Astrocyte (in vitro differentiated cells and primary cell): ENCODE data around the gene VWA5B2. TPM values are rescaled to one million over a fixed set of nuclear protein-coding genes. Genes with fewer than 3 reads are reported as not detected.

ENCODE experiments used
- DNase-seq: peaks from one replicate; pipeline ENCODE4 v3.0.0-alpha.2; 2010; ENCODE audit warnings: low read depth
- FAIRE-seq: peaks from 2 replicates; lab custom pipeline; 2011; peaks lifted over from hg19 to GRCh38; lab: Jason Lieb, UNC
- H2AFZ ChIP-seq: 2 replicates; pipeline ENCODE4 v1.6.0; 2012; ENCODE audit warnings: low read depth, low read length, inconsistent platforms
- H3K27ac ChIP-seq: 2 replicates; pipeline ENCODE4 v1.5.1; 2011; ENCODE audit warnings: low read depth, low read length, inconsistent platforms
- H3K27me3 ChIP-seq: 2 replicates; pipeline ENCODE4 v1.6.0; 2011; ENCODE audit warnings: low read length, inconsistent platforms; ENCODE audit not compliant: insufficient read depth
- H3K36me3 ChIP-seq: 2 replicates; pipeline ENCODE4 v1.5.1; 2011; ENCODE audit warnings: low read length, inconsistent platforms; ENCODE audit not compliant: insufficient read depth
- H3K4me1 ChIP-seq: 2 replicates; pipeline ENCODE4 v1.5.1; 2011; ENCODE audit warnings: low read length, inconsistent platforms; ENCODE audit not compliant: insufficient read depth
- H3K4me2 ChIP-seq: 2 replicates; pipeline ENCODE4 v1.6.0; 2012; ENCODE audit warnings: low read length, inconsistent platforms
- H3K4me3 ChIP-seq: 2 replicates; pipeline ENCODE4 v1.5.1; 2011; ENCODE audit warnings: low read depth, mild to moderate bottlenecking, low read length, inconsistent platforms; ENCODE audit not compliant: insufficient read depth
- H3K79me2 ChIP-seq: 2 replicates; pipeline ENCODE4 v1.6.0; 2012; ENCODE audit warnings: mild to moderate bottlenecking, low read length, inconsistent platforms; ENCODE audit not compliant: insufficient read depth
- H3K9ac ChIP-seq: 2 replicates; pipeline ENCODE4 v1.6.0; 2012; ENCODE audit warnings: mild to moderate bottlenecking, low read length, inconsistent platforms
- H3K9me3 ChIP-seq: 2 replicates; pipeline ENCODE4 v1.5.1; 2012; ENCODE audit warnings: low read depth, mild to moderate bottlenecking, low read length, inconsistent platforms; ENCODE audit not compliant: insufficient read depth
- H4K20me1 ChIP-seq: 2 replicates; pipeline ENCODE4 v1.6.0; 2012; ENCODE audit warnings: low read length, inconsistent platforms; ENCODE audit not compliant: insufficient read depth
- H3K27ac Mint-ChIP-seq: one replicate; pipeline ENCODE4 v1.8.0; 2021; ENCODE audit warnings: mild to moderate bottlenecking, mixed read lengths; ENCODE audit not compliant: unreplicated experiment
- H3K27me3 Mint-ChIP-seq: one replicate; pipeline ENCODE4 v1.8.0; 2021; ENCODE audit warnings: low read depth, mixed read lengths; ENCODE audit not compliant: unreplicated experiment
- H3K36me3 Mint-ChIP-seq: one replicate; pipeline ENCODE4 v1.8.0; 2021; ENCODE audit warnings: low read depth, mixed read lengths; ENCODE audit not compliant: unreplicated experiment
- H3K4me1 Mint-ChIP-seq: one replicate; pipeline ENCODE4 v1.8.0; 2021; ENCODE audit warnings: low read depth, mixed read lengths; ENCODE audit not compliant: unreplicated experiment
- H3K4me3 Mint-ChIP-seq: one replicate; pipeline ENCODE4 v1.8.0; 2021; ENCODE audit warnings: mild to moderate bottlenecking, moderate library complexity, mixed read lengths; ENCODE audit not compliant: unreplicated experiment
- H3K9me3 Mint-ChIP-seq: one replicate; pipeline ENCODE4 v1.8.0; 2021; ENCODE audit warnings: mild to moderate bottlenecking, mixed read lengths; ENCODE audit not compliant: unreplicated experiment
- CTCF ChIP-seq: IDR thresholded peaks from 2 replicates; pipeline ENCODE4 v1.5.1; 2011; ENCODE audit warnings: low read depth, mild to moderate bottlenecking, inconsistent platforms, low read length, moderate library complexity; ENCODE audit not compliant: insufficient read depth
- EZH2 ChIP-seq: IDR thresholded peaks from 2 replicates; pipeline ENCODE4 v1.6.1; 2012; ENCODE audit warnings: mild to moderate bottlenecking, low read length, inconsistent platforms; ENCODE audit not compliant: insufficient read depth
- total RNA-seq: library from RNA; stranded (reverse); gene quantifications from 2 replicates; pipeline ENCODE4 v1.2.1, GENCODE V29; 2021

The VWA5B2 gene
- total RNA-seq, 1 donor from 2014 or later = 0.23 TPM

DNA sequence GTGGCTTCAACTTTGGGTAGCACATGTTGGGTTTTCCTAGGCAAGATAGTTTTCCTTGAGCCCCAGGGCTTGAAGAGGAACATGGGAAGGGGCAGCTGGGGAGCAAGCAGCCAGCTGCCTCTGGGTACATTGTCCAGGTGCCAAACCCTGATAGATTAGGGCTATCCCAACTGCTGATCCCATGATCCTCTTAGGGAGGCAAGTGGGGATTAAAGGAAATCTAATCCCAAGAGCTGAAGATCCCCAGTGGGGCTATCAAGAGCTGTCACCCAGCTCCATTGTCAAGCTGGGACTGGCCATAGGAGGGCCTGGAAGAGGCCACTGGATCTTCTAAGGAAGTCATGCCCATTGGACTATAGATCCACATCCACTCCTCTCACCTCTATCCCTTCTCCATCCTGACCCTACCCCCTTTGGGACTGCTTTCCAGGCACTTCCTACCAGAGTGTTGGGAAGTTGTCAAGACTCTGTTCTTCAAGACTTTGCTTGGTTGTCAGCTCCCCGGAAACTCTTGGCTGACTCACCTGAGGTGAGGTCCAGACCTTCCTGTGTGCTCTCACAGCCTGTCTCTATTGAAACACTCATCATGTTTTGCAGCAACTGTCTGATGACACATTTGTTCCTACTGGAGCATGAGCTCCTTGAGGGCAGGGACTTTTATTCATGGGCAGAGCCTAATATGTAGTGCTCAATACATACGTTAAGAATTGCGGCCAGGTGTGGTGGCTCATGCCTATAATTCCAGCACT, 26.1 kb downstream of the VWA5B2 start:
- no peak for DNase-seq
- Mint-ChIP-seq H3K36me3 (peaks cover 12% of the 10 kb centered on the region), H3K9me3 (peaks cover 2% of the 10 kb centered on the region), H3K27ac (no peak overlapping the region), H3K27me3 (peaks cover 29% of the 10 kb centered on the region), H3K4me3 (no peak overlapping the region), H3K4me1 (no peaks in the 10 kb centered on the region)
- Histone ChIP-seq H3K27ac (no peak overlapping the region), H2AFZ (no peak overlapping the region), H3K27me3 (peaks cover 5% of the 10 kb centered on the region), H3K4me2 (no peak overlapping the region), H4K20me1 (peaks cover 38% of the 10 kb centered on the region), H3K4me1 (peaks cover 5% of the 10 kb centered on the region), H3K9ac (no peak overlapping the region), H3K9me3 (no peaks in the 10 kb centered on the region), H3K79me2 (no peaks in the 10 kb centered on the region), H3K36me3 (no peaks in the 10 kb centered on the region), H3K4me3 (no peak overlapping the region)
- FAIRE-seq = no peak
- TF ChIP-seq CTCF = no peak
- TF ChIP-seq EZH2 = no peak

DNA sequence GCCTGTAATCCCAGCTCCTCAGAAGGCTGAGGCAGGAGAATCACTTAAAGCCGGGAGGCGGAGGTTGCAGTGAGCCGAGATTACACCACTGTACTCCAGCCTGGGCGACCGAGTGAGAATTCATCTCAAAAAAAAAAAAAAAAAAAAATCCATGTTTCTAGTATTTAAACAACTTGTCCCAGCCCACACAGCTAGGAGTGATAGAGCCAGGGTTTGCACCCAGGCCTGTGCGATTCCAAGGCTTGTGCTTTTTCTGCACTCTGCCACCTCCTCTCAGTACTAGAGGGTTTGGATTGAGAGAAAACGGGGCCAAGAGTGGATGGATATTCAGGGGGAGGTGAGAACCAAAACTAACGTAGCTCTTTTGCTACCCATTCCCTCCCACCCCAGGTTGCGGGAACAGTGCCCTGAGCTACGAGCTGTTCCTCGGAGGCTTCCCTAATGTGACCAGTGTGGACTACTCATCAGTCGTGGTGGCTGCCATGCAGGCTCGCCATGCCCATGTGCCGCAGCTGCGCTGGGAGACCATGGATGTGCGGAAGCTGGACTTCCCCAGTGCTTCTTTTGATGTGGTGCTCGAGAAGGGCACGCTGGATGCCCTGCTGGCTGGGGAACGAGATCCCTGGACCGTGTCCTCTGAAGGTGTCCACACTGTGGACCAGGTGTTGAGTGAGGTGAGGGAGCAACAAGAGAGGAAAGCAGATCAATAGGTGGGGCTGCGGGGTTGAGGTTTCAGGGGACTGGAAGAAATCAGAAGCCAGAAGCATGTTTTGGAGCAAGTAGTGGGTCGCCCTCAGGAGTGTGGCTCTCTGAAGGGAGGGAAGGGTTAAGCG, 27.9 kb downstream of the VWA5B2 start:
- peaks cover 32% of the 10 kb centered on the region for H4K20me1 ChIP-seq
- DNase-seq (no peak), FAIRE-seq (no peak)
- peaks cover 13% of the 10 kb centered on the region for H3K4me1 ChIP-seq
- H3K4me3 ChIP-seq = no peak overlapping the region
- no peak overlapping the region for H3K27ac ChIP-seq
- Mint-ChIP-seq H3K4me1 (peaks cover 6% of the 10 kb centered on the region), H3K27ac (no peak overlapping the region), H3K27me3 (peaks cover 36% of the 10 kb centered on the region), H3K9me3 (peaks cover 3% of the 10 kb centered on the region), H3K4me3 (no peak overlapping the region), H3K36me3 (peaks cover 12% of the 10 kb centered on the region)
- H2AFZ ChIP-seq = no peak overlapping the region
- no peak overlapping the region for H3K4me2 ChIP-seq
- peaks cover 5% of the 10 kb centered on the region for H3K27me3 ChIP-seq
- no peaks in the 10 kb centered on the region for H3K9me3 ChIP-seq
- TF ChIP-seq EZH2 = no peak
- TF ChIP-seq CTCF = no peak
- H3K9ac ChIP-seq = no peak overlapping the region
- H3K79me2 ChIP-seq = no peaks in the 10 kb centered on the region
- no peaks in the 10 kb centered on the region for H3K36me3 ChIP-seq
